ENCODE data around the gene NDFIP1. TPM values are rescaled to one million over a fixed set of nuclear protein-coding genes. Genes with fewer than 3 reads are reported as not detected.
A peak's percentile ranks its signal among the peaks of the same experiment; 100 is the strongest.

Gene NDFIP1
- total RNA-seq, 1 experiment from 2014 or later = 26.6 TPM

DNA sequence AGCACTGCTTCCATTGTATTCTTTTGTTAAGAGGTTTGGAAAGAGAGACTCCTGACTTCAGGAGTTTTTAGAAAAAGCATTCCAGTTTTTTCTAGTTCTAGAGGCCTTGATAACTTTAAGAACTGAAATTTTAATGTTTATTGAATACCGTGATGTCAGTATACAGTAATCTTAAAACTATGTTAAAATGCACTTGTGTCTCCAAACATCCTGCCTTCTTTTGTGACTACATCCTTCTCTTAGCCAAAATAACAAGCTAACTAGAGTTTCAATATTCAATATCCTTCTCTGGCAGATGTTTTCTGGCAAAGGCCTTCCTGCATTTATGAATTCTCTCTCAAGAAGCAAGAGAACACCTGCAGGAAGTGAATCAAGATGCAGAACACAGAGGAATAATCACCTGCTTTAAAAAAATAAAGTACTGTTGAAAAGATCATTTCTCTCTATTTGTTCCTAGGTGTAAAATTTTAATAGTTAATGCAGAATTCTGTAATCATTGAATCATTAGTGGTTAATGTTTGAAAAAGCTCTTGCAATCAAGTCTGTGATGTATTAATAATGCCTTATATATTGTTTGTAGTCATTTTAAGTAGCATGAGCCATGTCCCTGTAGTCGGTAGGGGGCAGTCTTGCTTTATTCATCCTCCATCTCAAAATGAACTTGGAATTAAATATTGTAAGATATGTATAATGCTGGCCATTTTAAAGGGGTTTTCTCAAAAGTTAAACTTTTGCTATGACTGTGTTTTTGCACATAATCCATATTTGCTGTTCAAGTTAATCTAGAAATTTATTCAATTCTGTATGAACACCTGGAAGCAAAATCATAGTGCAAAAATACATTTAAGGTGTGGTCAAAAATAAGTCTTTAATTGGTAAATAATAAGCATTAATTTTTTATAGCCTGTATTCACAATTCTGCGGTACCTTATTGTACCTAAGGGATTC is 43.1 kb downstream of the NDFIP1 start:
- no peak overlapping the region for H2AFZ ChIP-seq (ENCODE audit: low read length)
- no peaks in the 10 kb centered on the region for H3K9me3 ChIP-seq (ENCODE audit: control insufficient read depth, low read depth, low read length)
- no peak overlapping the region for H4K5ac ChIP-seq (ENCODE audit: insufficient read length, low read depth, low read length)
- no peak overlapping the region for H3K4me2 ChIP-seq (ENCODE audit: insufficient read depth, insufficient read length, low read length)
- no peak overlapping the region for H3K9ac ChIP-seq (ENCODE audit: extremely low read depth, insufficient read length, low read length)
- Mint-ChIP-seq H3K4me3 (no peak overlapping the region), H3K27ac (no peak overlapping the region), H3K27me3 (ENCODE audit: low read depth) (no peaks in the 10 kb centered on the region), H3K36me3 (ENCODE audit: insufficient read depth in 1 of 3, low read depth in 3 of 3) (peaks cover 18 to 27% (median 19%) of the 10 kb centered on the region in 3 experiments), H3K9me3 (peaks cover 2 to 6% of the 10 kb centered on the region in 2 experiments; a peak in 2 of 5 replicates), H3K4me1 (peaks cover 26 to 30% of the 10 kb centered on the region in 2 experiments)
- no peak overlapping the region for H2BK20ac ChIP-seq (ENCODE audit: low read depth, low read length, poor library complexity, severe bottlenecking)
- no peaks in the 10 kb centered on the region; the same call in 1 of the 2 replicates for H3K4me1 ChIP-seq (ENCODE audit: insufficient read depth, low read length)
- no peak overlapping the region for H4K8ac ChIP-seq (replicated peaks; ENCODE audit: insufficient read length, low read depth, low read length)
- H3K27me3 ChIP-seq (ENCODE audit: insufficient read depth, low read length) = no peaks in the 10 kb centered on the region
- DNase-seq = no peak
- H2BK120ac ChIP-seq (ENCODE audit: low read depth, low read length, poor library complexity, severe bottlenecking) = no peak overlapping the region
- no CpG with 5 or more reads among the region's 3 CpGs for WGBS (ENCODE audit: extremely low coverage, insufficient read length, low lambda C conversion rate)
- H3K23ac ChIP-seq (ENCODE audit: insufficient read length, low read depth, low read length) = no peak overlapping the region
- no peaks in the 10 kb centered on the region for H3K23me2 ChIP-seq (ENCODE audit: insufficient read length, low read depth, low read length, poor library complexity, severe bottlenecking)
- H3K79me1 ChIP-seq (ENCODE audit: insufficient read depth, low read depth, low read length, poor library complexity, severe bottlenecking) = no peaks in the 10 kb centered on the region
- no peak overlapping the region for H2AK5ac ChIP-seq (ENCODE audit: insufficient read length, low read length)
- H4K91ac ChIP-seq (ENCODE audit: insufficient read length, low read depth, low read length) = no peak overlapping the region
- H4K20me1 ChIP-seq (ENCODE audit: control insufficient read depth, insufficient read depth, insufficient read length) = no peaks in the 10 kb centered on the region
- H3K4ac ChIP-seq (ENCODE audit: low read depth, low read length) = no peak overlapping the region
- no peak overlapping the region for H3K14ac ChIP-seq (ENCODE audit: insufficient read depth, low read length)
- no peak overlapping the region for H3K27ac ChIP-seq (ENCODE audit: insufficient read length, low read depth, low read length)
- no peaks in the 10 kb centered on the region for H3K79me2 ChIP-seq (ENCODE audit: insufficient read depth, low read length)
- TF ChIP-seq, protein P1, sequence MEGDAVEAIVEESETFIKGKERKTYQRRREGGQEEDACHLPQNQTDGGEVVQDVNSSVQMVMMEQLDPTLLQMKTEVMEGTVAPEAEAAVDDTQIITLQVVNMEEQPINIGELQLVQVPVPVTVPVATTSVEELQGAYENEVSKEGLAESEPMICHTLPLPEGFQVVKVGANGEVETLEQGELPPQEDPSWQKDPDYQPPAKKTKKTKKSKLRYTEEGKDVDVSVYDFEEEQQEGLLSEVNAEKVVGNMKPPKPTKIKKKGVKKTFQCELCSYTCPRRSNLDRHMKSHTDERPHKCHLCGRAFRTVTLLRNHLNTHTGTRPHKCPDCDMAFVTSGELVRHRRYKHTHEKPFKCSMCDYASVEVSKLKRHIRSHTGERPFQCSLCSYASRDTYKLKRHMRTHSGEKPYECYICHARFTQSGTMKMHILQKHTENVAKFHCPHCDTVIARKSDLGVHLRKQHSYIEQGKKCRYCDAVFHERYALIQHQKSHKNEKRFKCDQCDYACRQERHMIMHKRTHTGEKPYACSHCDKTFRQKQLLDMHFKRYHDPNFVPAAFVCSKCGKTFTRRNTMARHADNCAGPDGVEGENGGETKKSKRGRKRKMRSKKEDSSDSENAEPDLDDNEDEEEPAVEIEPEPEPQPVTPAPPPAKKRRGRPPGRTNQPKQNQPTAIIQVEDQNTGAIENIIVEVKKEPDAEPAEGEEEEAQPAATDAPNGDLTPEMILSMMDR (conservative IDR thresholded peaks at IDR 0.05) = peak; percentile 96
- H2BK15ac ChIP-seq (ENCODE audit: low read depth, low read length) = no peak overlapping the region
- no peak overlapping the region for H2BK12ac ChIP-seq (ENCODE audit: insufficient read length, low read depth, low read length)
- H3T11ph ChIP-seq (ENCODE audit: low read length) = no peak overlapping the region
- H3K56ac ChIP-seq (ENCODE audit: insufficient read length, low read depth, low read length) = no peak overlapping the region
- H3K18ac ChIP-seq (ENCODE audit: insufficient read length, low read depth, low read length) = no peak overlapping the region
- H2BK5ac ChIP-seq (ENCODE audit: insufficient read length, low read length) = no peak overlapping the region

All from H9 (cell line).